LoVo (cell line): Measurements from ENCODE around the gene AURKB.
"Not testable (repeated sequence)": the region's sequence is repeated elsewhere in the genome, so short reads cannot be mapped to it uniquely, and the experiment has no call there.

Experiments used
- DNase-seq: peaks from one replicate; pipeline ENCODE4 v3.0.0-alpha.2; 2016; ENCODE audit warnings: low spot score

The AURKB gene

GRCh38 chr17:8209907-8210760, at the start of gene AURKB:
Gene AURKB (minus strand): TSS chr17:8210575. CDS start chr17:8210224, 351 bp downstream.
- peak; percentile 95 for DNase-seq

- DNase-seq: no peak
Measured at GRCh38 chr17:8257801-8258200, 47.4 kb upstream of the AURKB start.

- no peak for DNase-seq
Measured at GRCh38 chr17:8256691-8257090, 46.3 kb upstream of the AURKB start.

- no peak for DNase-seq
Measured at GRCh38 chr17:8256291-8256690, 45.9 kb upstream of the AURKB start.

GRCh38 chr17:8255499-8255898, 45.1 kb upstream of the AURKB start:
- no peak for DNase-seq

- no peak for DNase-seq
Measured at GRCh38 chr17:8254881-8255280, 44.5 kb upstream of the AURKB start.

GRCh38 chr17:8253801-8254200, 43.4 kb upstream of the AURKB start:
- DNase-seq: no peak

GRCh38 chr17:8251411-8251810, 41.0 kb upstream of the AURKB start:
- DNase-seq: not testable (repeated sequence)

- DNase-seq: no peak
Measured at GRCh38 chr17:8249621-8250500, 39.5 kb upstream of the AURKB start.

GRCh38 chr17:8248751-8249607, 38.6 kb upstream of the AURKB start, which contains the start of gene PFAS:
Gene PFAS (plus strand): TSS chr17:8249289. CDS start chr17:8253938, 4,649 bp downstream.
- DNase-seq: peak; percentile 96

GRCh38 chr17:8244768-8245167, 34.4 kb upstream of the AURKB start:
- no peak for DNase-seq

GRCh38 chr17:8243827-8244226, 33.5 kb upstream of the AURKB start:
- no peak for DNase-seq

GRCh38 chr17:8237886-8238285, 27.5 kb upstream of the AURKB start:
- no peak for DNase-seq

- no peak for DNase-seq
Measured at GRCh38 chr17:8237175-8237574, 26.8 kb upstream of the AURKB start.

- DNase-seq: no peak
Measured at GRCh38 chr17:8235676-8236075, 25.3 kb upstream of the AURKB start.

GRCh38 chr17:8234361-8235270, 24.2 kb upstream of the AURKB start:
- no peak for DNase-seq

GRCh38 chr17:8231701-8232100, 21.3 kb upstream of the AURKB start:
- no peak for DNase-seq

- no peak for DNase-seq
Measured at GRCh38 chr17:8227238-8227581, 16.8 kb upstream of the AURKB start.

GRCh38 chr17:8226536-8227237, 16.3 kb upstream of the AURKB start:
- DNase-seq: peak; percentile 85

GRCh38 chr17:8225813-8226535, 15.6 kb upstream of the AURKB start:
- peak; percentile 72 for DNase-seq
